HepG2 (cell line): Measurements from ENCODE around the gene KDM6B. TPM values are rescaled to one million over a fixed set of nuclear protein-coding genes. Genes with fewer than 3 reads are reported as not detected.
A peak's percentile ranks its signal among the peaks of the same experiment; 100 is the strongest.

ENCODE experiments used
- DPF2 ChIP-seq: sonication (generic); formaldehyde crosslinking; IDR thresholded peaks from 2 replicates; pipeline ENCODE4 v1.4.0; 2020; ENCODE audit warnings: mild to moderate bottlenecking, low read depth, missing genetic modification reagents, borderline replicate concordance
- EEA1 ChIP-seq: sonication (generic); formaldehyde crosslinking; IDR thresholded peaks from 2 replicates; pipeline ENCODE4 v1.5.1; 2020; ENCODE audit warnings: mild to moderate bottlenecking, missing genetic modification reagents, borderline replicate concordance
- ETV5 ChIP-seq: IDR thresholded peaks from 2 replicates; pipeline ENCODE4 v1.6.1; 2018; ENCODE audit warnings: missing biosample characterization, missing genetic modification reagents, inconsistent platforms, borderline replicate concordance
- EZH2 ChIP-seq: conservative IDR thresholded peaks from 2 replicates; pipeline ENCODE4 v1.6.1; 2012; ENCODE audit warnings: mild to moderate bottlenecking, low read depth, low read length, moderate library complexity
- FOXP1 ChIP-seq, 2 experiments: fragments of 450-650 bp in 1 of 2; IDR thresholded peaks; 2 replicates each; pipeline ENCODE4 v1.6.1; 2017 to 2018; ENCODE audit warnings: antibody characterized with exemption in 1 of 2
- GATAD2A ChIP-seq: IDR thresholded peaks from 2 replicates; pipeline ENCODE4 v1.6.1; 2016
- MED13 ChIP-seq: sonication (generic); formaldehyde crosslinking; IDR thresholded peaks from 2 replicates; pipeline ENCODE4 v1.5.0; 2020; ENCODE audit warnings: missing genetic modification reagents
- MXD4 ChIP-seq: IDR thresholded peaks from 2 replicates; pipeline ENCODE4 v1.6.1; 2016; ENCODE audit warnings: mild to moderate bottlenecking, missing biosample characterization, missing genetic modification reagents
- TMF1 ChIP-seq: sonication (generic); formaldehyde crosslinking; IDR thresholded peaks from 2 replicates; pipeline ENCODE4 v1.8.1; 2022; ENCODE audit warnings: low read depth, missing genetic modification reagents
- UBTF ChIP-seq: sonication (generic); formaldehyde crosslinking; IDR thresholded peaks from 2 replicates; pipeline ENCODE4 v1.4.0; 2020; ENCODE audit warnings: mild to moderate bottlenecking, missing genetic modification reagents
- ZBTB49 ChIP-seq: sonication (generic); formaldehyde crosslinking; IDR thresholded peaks from 2 replicates; pipeline ENCODE4 v1.4.0; 2020; ENCODE audit warnings: missing genetic modification reagents, borderline replicate concordance
- ZFP36L2 ChIP-seq: sonication (generic); formaldehyde crosslinking; IDR thresholded peaks from 2 replicates; pipeline ENCODE4 v1.4.0; 2020; ENCODE audit warnings: missing genetic modification reagents
- ZNF33B ChIP-seq: sonication (generic); formaldehyde crosslinking; IDR thresholded peaks from 2 replicates; pipeline ENCODE4 v1.5.1; 2020; ENCODE audit warnings: mild to moderate bottlenecking, missing genetic modification reagents
- ZUFSP ChIP-seq: sonication (generic); formaldehyde crosslinking; IDR thresholded peaks from 2 replicates; pipeline ENCODE4 v1.9.0; 2021; ENCODE audit warnings: missing genetic modification reagents, mild to moderate bottlenecking, borderline replicate concordance
- polyA plus RNA-seq, 8 experiments: library from polyadenylated mRNA; depleted of rRNA in 3 of 8; stranded (reverse) in 7 of 8; unstranded in 1 of 8; fragments of >200 nt; fragmentation: Illumina TruSeq in 4 of 8; extraction: Trizol in 4 of 8; gene quantifications; 2 replicates each; pipeline versions ENCODE4 v1.2.1 to v1.2.3, GENCODE V29; 2011 to 2016; ENCODE audit warnings: low read depth in 4 of 8, missing spikeins in 1 of 8, mixed read lengths in 1 of 8; ENCODE audit not compliant: insufficient read depth in 1 of 8
- total RNA-seq, 5 experiments: library from RNA; depleted of rRNA; stranded (reverse); fragments of >200 nt; fragmentation: Illumina TruSeq; extraction: Trizol; gene quantifications; 2 replicates each; pipeline ENCODE4 v1.2.3, GENCODE V29; 2016; ENCODE audit warnings: low read depth in 1 of 5
- TF ChIP-seq, protein P1 (sequence below): sonication (generic); formaldehyde crosslinking; IDR thresholded peaks from 2 replicates; pipeline ENCODE4 v1.4.0; 2020; ENCODE audit warnings: missing genetic modification reagents

Gene KDM6B
- total and polyA plus RNA-seq, 2 of the 13 experiments (the other 11 are each of a cell fraction or from before 2014, with no cell fraction given) = 1.3 to 2.1 TPM

DNA sequence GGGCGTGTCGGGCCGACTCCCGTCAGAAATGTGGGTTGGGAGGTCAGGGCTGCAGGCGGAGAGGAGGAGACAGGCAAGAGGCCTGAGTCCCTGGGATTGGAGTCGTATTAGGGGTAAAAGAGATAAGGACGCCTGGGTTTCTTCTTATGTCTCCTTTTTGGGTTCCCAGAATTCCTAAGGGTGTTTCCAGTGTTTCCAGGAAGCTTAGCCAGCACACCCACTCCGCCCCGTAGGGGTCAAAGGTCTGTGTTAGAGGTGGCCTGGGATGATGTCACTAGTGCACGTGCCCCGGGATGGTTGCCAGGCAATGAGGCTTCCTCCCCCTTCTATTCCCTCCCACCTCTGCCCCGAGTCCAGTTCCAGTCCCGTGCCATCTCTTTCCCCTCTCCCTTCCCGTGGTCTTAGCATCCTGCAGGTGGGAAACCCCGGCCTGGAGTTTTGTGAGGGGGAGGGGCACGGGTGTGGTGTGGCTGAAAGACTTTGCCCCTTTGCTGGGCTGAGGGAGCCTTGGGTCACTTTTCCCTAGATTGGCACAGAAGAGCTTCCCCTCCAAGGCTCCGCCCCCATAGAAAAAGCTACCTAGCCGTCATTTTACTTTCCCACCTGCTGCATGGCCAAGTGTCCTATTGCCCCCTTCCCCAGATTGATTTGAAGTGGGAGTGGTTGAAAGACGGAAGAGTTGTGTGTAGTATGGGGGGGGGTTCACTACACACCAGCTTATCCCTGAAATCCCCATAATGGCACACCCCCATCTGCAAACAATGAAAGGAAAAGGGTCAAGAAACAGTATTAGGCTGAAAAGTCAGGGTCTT lies 2.8 kb downstream of the KDM6B start (continued):
- TF ChIP-seq ETV5 (peak; percentile 81), GATAD2A (CRISPR knock-in tag) (peak; percentile 95), MXD4 (CRISPR knock-in tag) (no peak; the same call in none of the 2 replicates), FOXP1 (IDR thresholded peaks at IDR 0.05) (peak; percentile 76; the same call in 1 of the 2 replicates), FOXP1 (CRISPR knock-in tag; IDR thresholded peaks at IDR 0.05) (peak; percentile 79), EZH2 (no peak), ZFP36L2 (CRISPR knock-in tag) (no peak), ZBTB49 (CRISPR knock-in tag) (peak; percentile 87), EEA1 (0 out of 2 replicates have a peak, but pooled peaks have one; percentile 15), DPF2 (CRISPR knock-in tag) (peak; percentile 45; the same call in 1 of the 2 replicates), TMF1 (CRISPR knock-in tag) (no peak), UBTF (peak; percentile 75), ZUFSP (CRISPR knock-in tag) (no peak), ZNF33B (CRISPR knock-in tag) (no peak; the same call in 1 of the 2 replicates), MED13 (peak; percentile 62; the same call in 1 of the 2 replicates)
- TF ChIP-seq, protein P1, sequence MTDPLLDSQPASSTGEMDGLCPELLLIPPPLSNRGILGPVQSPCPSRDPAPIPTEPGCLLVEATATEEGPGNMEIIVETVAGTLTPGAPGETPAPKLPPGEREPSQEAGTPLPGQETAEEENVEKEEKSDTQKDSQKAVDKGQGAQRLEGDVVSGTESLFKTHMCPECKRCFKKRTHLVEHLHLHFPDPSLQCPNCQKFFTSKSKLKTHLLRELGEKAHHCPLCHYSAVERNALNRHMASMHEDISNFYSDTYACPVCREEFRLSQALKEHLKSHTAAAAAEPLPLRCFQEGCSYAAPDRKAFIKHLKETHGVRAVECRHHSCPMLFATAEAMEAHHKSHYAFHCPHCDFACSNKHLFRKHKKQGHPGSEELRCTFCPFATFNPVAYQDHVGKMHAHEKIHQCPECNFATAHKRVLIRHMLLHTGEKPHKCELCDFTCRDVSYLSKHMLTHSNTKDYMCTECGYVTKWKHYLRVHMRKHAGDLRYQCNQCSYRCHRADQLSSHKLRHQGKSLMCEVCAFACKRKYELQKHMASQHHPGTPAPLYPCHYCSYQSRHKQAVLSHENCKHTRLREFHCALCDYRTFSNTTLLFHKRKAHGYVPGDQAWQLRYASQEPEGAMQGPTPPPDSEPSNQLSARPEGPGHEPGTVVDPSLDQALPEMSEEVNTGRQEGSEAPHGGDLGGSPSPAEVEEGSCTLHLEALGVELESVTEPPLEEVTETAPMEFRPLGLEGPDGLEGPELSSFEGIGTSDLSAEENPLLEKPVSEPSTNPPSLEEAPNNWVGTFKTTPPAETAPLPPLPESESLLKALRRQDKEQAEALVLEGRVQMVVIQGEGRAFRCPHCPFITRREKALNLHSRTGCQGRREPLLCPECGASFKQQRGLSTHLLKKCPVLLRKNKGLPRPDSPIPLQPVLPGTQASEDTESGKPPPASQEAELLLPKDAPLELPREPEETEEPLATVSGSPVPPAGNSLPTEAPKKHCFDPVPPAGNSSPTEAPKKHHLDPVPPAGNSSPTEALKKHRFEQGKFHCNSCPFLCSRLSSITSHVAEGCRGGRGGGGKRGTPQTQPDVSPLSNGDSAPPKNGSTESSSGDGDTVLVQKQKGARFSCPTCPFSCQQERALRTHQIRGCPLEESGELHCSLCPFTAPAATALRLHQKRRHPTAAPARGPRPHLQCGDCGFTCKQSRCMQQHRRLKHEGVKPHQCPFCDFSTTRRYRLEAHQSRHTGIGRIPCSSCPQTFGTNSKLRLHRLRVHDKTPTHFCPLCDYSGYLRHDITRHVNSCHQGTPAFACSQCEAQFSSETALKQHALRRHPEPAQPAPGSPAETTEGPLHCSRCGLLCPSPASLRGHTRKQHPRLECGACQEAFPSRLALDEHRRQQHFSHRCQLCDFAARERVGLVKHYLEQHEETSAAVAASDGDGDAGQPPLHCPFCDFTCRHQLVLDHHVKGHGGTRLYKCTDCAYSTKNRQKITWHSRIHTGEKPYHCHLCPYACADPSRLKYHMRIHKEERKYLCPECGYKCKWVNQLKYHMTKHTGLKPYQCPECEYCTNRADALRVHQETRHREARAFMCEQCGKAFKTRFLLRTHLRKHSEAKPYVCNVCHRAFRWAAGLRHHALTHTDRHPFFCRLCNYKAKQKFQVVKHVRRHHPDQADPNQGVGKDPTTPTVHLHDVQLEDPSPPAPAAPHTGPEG (CRISPR knock-in tag) = no peak
